Left renal pelvis (tissue), 4 donors: ENCODE results near the gene CDK5RAP3. TPM values are rescaled to one million over a fixed set of nuclear protein-coding genes. Genes with fewer than 3 reads are reported as not detected.
A peak's percentile ranks its signal among the peaks of the same experiment; 100 is the strongest.

Experiments
- DNase-seq, 4 donors: peaks; one replicate each; pipeline ENCODE4 v3.0.0-alpha.2; 2013; ENCODE audit warnings: low read depth in 4 of 4, low spot score in 3 of 4
- polyA plus RNA-seq, 4 donors: library from polyadenylated mRNA; unstranded; fragments of 120-200 nt; gene quantifications; one replicate each; pipeline ENCODE4 v1.2.1, GENCODE V29; 2013; ENCODE audit not compliant: insufficient read length in 4 of 4

CDK5RAP3 gene
- polyA plus RNA-seq, 4 donors: 90.0 to 178 (median 147) TPM

GRCh38 chr17:47946929-47947397 lies 23.9 kb upstream of the CDK5RAP3 start:
- DNase-seq: no peak

- DNase-seq: no peak
Observed at GRCh38 chr17:47948706-47949196, 22.2 kb upstream of the CDK5RAP3 start.

GRCh38 chr17:47949197-47949759 lies 21.6 kb upstream of the CDK5RAP3 start:
- DNase-seq: peak in 1 of 4 donors; percentile 69

GRCh38 chr17:47949946-47950345 lies 21.0 kb upstream of the CDK5RAP3 start:
- DNase-seq: no peak

- DNase-seq: no peak
Observed at GRCh38 chr17:47950448-47950847, 20.5 kb upstream of the CDK5RAP3 start.

- no peak for DNase-seq
Observed at GRCh38 chr17:47952171-47953021, 18.5 kb upstream of the CDK5RAP3 start.

- no peak for DNase-seq
Observed at GRCh38 chr17:47953909-47954308, 17.0 kb upstream of the CDK5RAP3 start.

GRCh38 chr17:47955497-47956461 lies 15.1 kb upstream of the CDK5RAP3 start:
- DNase-seq: no peak

- no peak for DNase-seq
Observed at GRCh38 chr17:47956791-47957590, 13.9 kb upstream of the CDK5RAP3 start.

- peak in 1 of 4 donors; percentile 42 for DNase-seq
Observed at GRCh38 chr17:47957591-47958490, 13.1 kb upstream of the CDK5RAP3 start, which contains the start of gene PRR15L. Gene PRR15L (minus strand): TSS chr17:47957883. CDS start chr17:47953234, 4,649 bp downstream.

GRCh38 chr17:47959825-47960655 lies 10.9 kb upstream of the CDK5RAP3 start:
- no peak for DNase-seq

- no peak for DNase-seq
Observed at GRCh38 chr17:47961406-47961805, 9.5 kb upstream of the CDK5RAP3 start.

- no peak for DNase-seq
Observed at GRCh38 chr17:47962901-47963300, 8.0 kb upstream of the CDK5RAP3 start.

GRCh38 chr17:47964856-47965255 lies 6.1 kb upstream of the CDK5RAP3 start:
- no peak for DNase-seq

GRCh38 chr17:47966079-47966519 lies 4.8 kb upstream of the CDK5RAP3 start:
- no peak for DNase-seq

- DNase-seq: no peak
Observed at GRCh38 chr17:47967607-47968252, 3.2 kb upstream of the CDK5RAP3 start.

GRCh38 chr17:47968836-47969235 lies 2.1 kb upstream of the CDK5RAP3 start:
- no peak for DNase-seq
